IMR-90 (cell line): ENCODE results near the gene PLA2G4A.

Experiments used
- CHD1 ChIP-seq: IDR thresholded peaks from 2 replicates; pipeline ENCODE4 v1.6.1; 2012; ENCODE audit warnings: low read depth, low read length, improper control_type of control experiment
- CTCF ChIP-seq: conservative IDR thresholded peaks from 2 replicates; pipeline ENCODE4 v1.5.1; 2012; ENCODE audit warnings: mild to moderate bottlenecking, low read depth, low read length, improper control_type of control experiment
- MAZ ChIP-seq: IDR thresholded peaks from 2 replicates; pipeline ENCODE4 v1.6.1; 2012; ENCODE audit warnings: low read depth, mild to moderate bottlenecking, low read length, improper control_type of control experiment, moderate library complexity, borderline replicate concordance
- POLR2A ChIP-seq: IDR thresholded peaks from 2 replicates; pipeline ENCODE4 v1.6.1; 2012; ENCODE audit warnings: mild to moderate bottlenecking, low read depth, low read length
- RAD21 ChIP-seq: IDR thresholded peaks from 2 replicates; pipeline ENCODE4 v1.6.1; 2012; ENCODE audit warnings: low read length, improper control_type of control experiment
- RCOR1 ChIP-seq: IDR thresholded peaks from 2 replicates; pipeline ENCODE4 v1.6.1; 2012; ENCODE audit warnings: mild to moderate bottlenecking, low read length, improper control_type of control experiment; ENCODE audit not compliant: insufficient replicate concordance

GRCh38 chr1:186865857-186866256 is 37.1 kb downstream of the PLA2G4A start:
- TF ChIP-seq CTCF (no peak), RAD21 (no peak), RCOR1 (no peak), MAZ (no peak), CHD1 (no peak), POLR2A (no peak)
